Activated CD4-positive, alpha-beta T cell treated with anti-CD3 and anti-CD28 coated beads for 4 hours (primary cell): ENCODE data around the gene RESP18.
"Not testable (repeated sequence)": the region's sequence is repeated elsewhere in the genome, so short reads cannot be mapped to it uniquely, and the experiment has no call there.

Experiments used
- DNase-seq, 2 donors: peaks; one replicate each; pipeline ENCODE4 v3.0.0-alpha.2; 2020

RESP18 gene

GRCh38 chr2:219291394-219291793, 41.1 kb downstream of the RESP18 start:
- no peak for DNase-seq

- no peak for DNase-seq
Observed at GRCh38 chr2:219290381-219291171, 42.0 kb downstream of the RESP18 start.

- no peak for DNase-seq
Observed at GRCh38 chr2:219289537-219290361, 42.8 kb downstream of the RESP18 start.

- DNase-seq: no peak
Observed at GRCh38 chr2:219289195-219289536, 43.4 kb downstream of the RESP18 start.

- DNase-seq: no peak
Observed at GRCh38 chr2:219287580-219288265, 44.8 kb downstream of the RESP18 start.

- not testable (repeated sequence) for DNase-seq
Observed at GRCh38 chr2:219287116-219287440, 45.5 kb downstream of the RESP18 start.

GRCh38 chr2:219286436-219287115, 46.0 kb downstream of the RESP18 start:
- DNase-seq: no peak

GRCh38 chr2:219285894-219286425, 46.6 kb downstream of the RESP18 start:
- DNase-seq: no peak

GRCh38 chr2:219285373-219285735, 47.2 kb downstream of the RESP18 start:
- no peak for DNase-seq

- DNase-seq: no peak
Observed at GRCh38 chr2:219284501-219285372, 47.8 kb downstream of the RESP18 start.

- DNase-seq: no peak
Observed at GRCh38 chr2:219282943-219283581, 49.5 kb downstream of the RESP18 start.

- no peak for DNase-seq
Observed at GRCh38 chr2:219282375-219282774, 50.2 kb downstream of the RESP18 start.

GRCh38 chr2:219281588-219281987, 51.0 kb downstream of the RESP18 start:
- DNase-seq: no peak

- DNase-seq: no peak
Observed at GRCh38 chr2:219280651-219281050, 51.9 kb downstream of the RESP18 start.

GRCh38 chr2:219279916-219280516, 52.5 kb downstream of the RESP18 start:
- no peak for DNase-seq

- peak; percentile 99 for DNase-seq
Observed at GRCh38 chr2:219279151-219279915, 53.2 kb downstream of the RESP18 start, which contains the start of gene DNAJB2. TSS of gene DNAJB2 (plus strand) at chr2:219279366. CDS start at chr2:219279834, 468 bp downstream.

- no peak for DNase-seq
Observed at GRCh38 chr2:219278655-219279150, 53.8 kb downstream of the RESP18 start.

- DNase-seq: peak; percentile 69 to 74
Observed at GRCh38 chr2:219277703-219278654, 54.6 kb downstream of the RESP18 start.
